HepG2 (cell line): ENCODE results near the gene SPTBN4. TPM values are rescaled to one million over a fixed set of nuclear protein-coding genes. Genes with fewer than 3 reads are reported as not detected.

ENCODE experiments used
- ATAC-seq: fragments of 200-7000 bp; cut with Tn5 transposase; 3 replicates; pipeline ENCODE4 v1.9.1; 2020; ENCODE audit warnings: mild to moderate bottlenecking, moderate library complexity
- BruUV-seq: library from RNA; stranded (reverse); fragments of 400-500 nt; replicated peaks from 2 replicates; lab custom pipeline; 2021; lab: Mats Ljungman, UMichigan
- CTCF ChIA-PET: fragments of 300-600 bp; formaldehyde crosslinking; extraction: SDS; loops from one replicate; lab custom pipeline; 2021; ENCODE audit warnings: low total read pairs, inconsistent platforms, low intra/inter-chr PET ratio; lab: Yijun Ruan, JAX
- POLR2A ChIA-PET: fragments of 350-600 bp; sonication (Branson Sonifier 250); formaldehyde crosslinking; loops from one replicate; lab custom pipeline; 2020; ENCODE audit warnings: antibody characterized with exemption, inconsistent platforms; lab: Yijun Ruan, JAX
- DNase-seq: peaks from one replicate; pipeline ENCODE4 v3.0.0-alpha.2; 2015; ENCODE audit warnings: low spot score
- FAIRE-seq: peaks from 3 replicates; lab custom pipeline; 2011; peaks lifted over from hg19 to GRCh38; lab: Jason Lieb, UNC
- H2AFZ ChIP-seq: one replicate; pipeline ENCODE4 v1.6.1; 2011; ENCODE audit warnings: low read length, inconsistent platforms
- H3K27ac ChIP-seq: fragments of 300-600 bp; 3 replicates; pipeline ENCODE4 v1.8.0; 2011; ENCODE audit warnings: mixed run types, mild to moderate bottlenecking, mixed read lengths, low read length, inconsistent platforms; ENCODE audit not compliant: insufficient read depth; ENCODE audit errors: extremely low read length
- H3K27me3 ChIP-seq, 2 experiments: fragments of 200-600 bp in 1 of 2; 2 replicates in 1 of 2; 3 replicates in 1 of 2; pipeline versions ENCODE4 v1.6.0 to v1.8.0; 2011; ENCODE audit warnings: low read length in 2 of 2, mild to moderate bottlenecking in 2 of 2, moderate library complexity in 2 of 2, inconsistent platforms in 1 of 2; ENCODE audit not compliant: insufficient read depth in 2 of 2, control insufficient read depth in 1 of 2
- H3K36me3 ChIP-seq, 2 experiments: fragments of 200-600 bp in 1 of 2; replicated peaks in 1 of 2; 2 replicates in 1 of 2; 3 replicates in 1 of 2; pipeline versions ENCODE4 v1.5.1 to v1.8.0; 2011; ENCODE audit warnings: low read length in 2 of 2, inconsistent platforms in 1 of 2; ENCODE audit not compliant: insufficient read depth in 2 of 2, control insufficient read depth in 1 of 2
- H3K4me1 ChIP-seq: 2 replicates; pipeline ENCODE4 v1.5.1; 2012; ENCODE audit warnings: low read length, inconsistent platforms; ENCODE audit not compliant: insufficient read depth
- H3K4me2 ChIP-seq: 2 replicates; pipeline ENCODE4 v1.6.0; 2011; ENCODE audit warnings: low read depth, low read length, inconsistent platforms
- H3K4me3 ChIP-seq, 3 experiments: fragments of 200-600 bp in 1 of 3; sonication (generic), shearing (Covaris generic) in 1 of 3; replicated peaks in 1 of 3; 2 replicates each; pipeline ENCODE4 v1.5.1; 2011 to 2016; ENCODE audit warnings: low read length in 3 of 3, inconsistent platforms in 2 of 3, low read depth in 2 of 3, mild to moderate bottlenecking in 2 of 3, control low read depth in 1 of 3, mixed read lengths in 1 of 3; ENCODE audit not compliant: insufficient read depth in 1 of 3
- H3K79me2 ChIP-seq: one replicate; pipeline ENCODE4 v1.6.1; 2011; ENCODE audit warnings: low read length, inconsistent platforms; ENCODE audit not compliant: insufficient read depth
- H3K9ac ChIP-seq: 2 replicates; pipeline ENCODE4 v1.6.0; 2011; ENCODE audit warnings: mild to moderate bottlenecking, low read depth, low read length, inconsistent platforms; ENCODE audit not compliant: insufficient read depth
- H3K9me3 ChIP-seq: 2 replicates; pipeline ENCODE4 v1.5.1; 2012; ENCODE audit warnings: mild to moderate bottlenecking, low read length
- H4K20me1 ChIP-seq: 2 replicates; pipeline ENCODE4 v1.6.0; 2011; ENCODE audit warnings: inconsistent platforms, mild to moderate bottlenecking, low read length, moderate library complexity; ENCODE audit not compliant: insufficient read depth
- KAT7 ChIP-seq: IDR thresholded peaks from 2 replicates; pipeline ENCODE4 v1.6.1; 2018; ENCODE audit warnings: borderline replicate concordance, missing compliant biosample characterization
- MAFK ChIP-seq, 2 experiments: IDR thresholded peaks in 1 of 2; conservative IDR thresholded peaks in 1 of 2; 2 replicates each; pipeline ENCODE4 v1.6.1; 2011; ENCODE audit warnings: improper control_type of control experiment in 2 of 2, low read length in 2 of 2
- NBN ChIP-seq: fragments of 450-650 bp; conservative IDR thresholded peaks from 2 replicates; pipeline ENCODE4 v1.6.1; 2017
- SP140L ChIP-seq: sonication (generic); formaldehyde crosslinking; IDR thresholded peaks from 2 replicates; pipeline ENCODE4 v1.4.0; 2020; ENCODE audit warnings: missing genetic modification reagents, borderline replicate concordance
- ZNF230 ChIP-seq: sonication (generic); formaldehyde crosslinking; IDR thresholded peaks from 2 replicates; pipeline ENCODE4 v1.4.0; 2020; ENCODE audit warnings: mild to moderate bottlenecking, missing genetic modification reagents
- ZNF484 ChIP-seq: sonication (generic); formaldehyde crosslinking; IDR thresholded peaks from 2 replicates; pipeline ENCODE4 v1.5.1; 2020; ENCODE audit warnings: mild to moderate bottlenecking, low read depth, missing genetic modification reagents, borderline replicate concordance
- ZNF839 ChIP-seq: sonication (generic); formaldehyde crosslinking; IDR thresholded peaks from 2 replicates; pipeline ENCODE4 v1.4.0; 2020; ENCODE audit warnings: missing genetic modification reagents, mild to moderate bottlenecking, borderline replicate concordance
- ZNF841 ChIP-seq: sonication (generic); formaldehyde crosslinking; IDR thresholded peaks from 2 replicates; pipeline ENCODE4 v1.8.1; 2023; ENCODE audit warnings: missing genetic modification reagents, borderline replicate concordance
- WGBS: methylation state at CpG from one replicate; pipeline ENCODE4 v1.1.6; 2017; ENCODE audit warnings: low lambda C conversion rate; 5-methylcytosine and 5-hydroxymethylcytosine counted together
- in situ Hi-C: cut with HindIII; loops from 2 replicates; pipeline ENCODE4 v1.10.0; 2017; ENCODE audit warnings: low pct_unique_long_range_greater_than_20kb; ENCODE audit not compliant: extremely low pct_ligation_motif_present
- intact Hi-C: fragments of 100-400 bp; cut with micrococcal nuclease; formaldehyde crosslinking; loops from one replicate; pipeline ENCODE4 v1.10.0; 2022; ENCODE audit not compliant: unreplicated experiment
- polyA plus RNA-seq, 8 experiments: library from polyadenylated mRNA; depleted of rRNA in 3 of 8; stranded (reverse) in 7 of 8; unstranded in 1 of 8; fragments of >200 nt; fragmentation: Illumina TruSeq in 4 of 8; extraction: Trizol in 4 of 8; gene quantifications; 2 replicates each; pipeline versions ENCODE4 v1.2.1 to v1.2.3, GENCODE V29; 2011 to 2016; ENCODE audit warnings: low read depth in 4 of 8, missing spikeins in 1 of 8, mixed read lengths in 1 of 8; ENCODE audit not compliant: insufficient read depth in 1 of 8
- total RNA-seq, 5 experiments: library from RNA; depleted of rRNA; stranded (reverse); fragments of >200 nt; fragmentation: Illumina TruSeq; extraction: Trizol; gene quantifications; 2 replicates each; pipeline ENCODE4 v1.2.3, GENCODE V29; 2016; ENCODE audit warnings: low read depth in 1 of 5
- TF ChIP-seq, protein P1 (sequence below): sonication (generic); formaldehyde crosslinking; IDR thresholded peaks from 2 replicates; pipeline ENCODE4 v1.4.0; 2020; ENCODE audit warnings: missing genetic modification reagents
- TF ChIP-seq, protein P2 (sequence below): sonication (generic); formaldehyde crosslinking; IDR thresholded peaks from 2 replicates; pipeline ENCODE4 v1.5.0; 2020; ENCODE audit warnings: mild to moderate bottlenecking, missing genetic modification reagents
- TF ChIP-seq, protein P3 (sequence below): sonication (generic); formaldehyde crosslinking; IDR thresholded peaks from 2 replicates; pipeline ENCODE4 v1.4.0; 2020; ENCODE audit warnings: missing genetic modification reagents, borderline replicate concordance

SPTBN4 gene
- total and polyA plus RNA-seq, 2 of the 13 experiments (the other 11 are each of a cell fraction or from before 2014, with no cell fraction given): 0.11 TPM

DNA sequence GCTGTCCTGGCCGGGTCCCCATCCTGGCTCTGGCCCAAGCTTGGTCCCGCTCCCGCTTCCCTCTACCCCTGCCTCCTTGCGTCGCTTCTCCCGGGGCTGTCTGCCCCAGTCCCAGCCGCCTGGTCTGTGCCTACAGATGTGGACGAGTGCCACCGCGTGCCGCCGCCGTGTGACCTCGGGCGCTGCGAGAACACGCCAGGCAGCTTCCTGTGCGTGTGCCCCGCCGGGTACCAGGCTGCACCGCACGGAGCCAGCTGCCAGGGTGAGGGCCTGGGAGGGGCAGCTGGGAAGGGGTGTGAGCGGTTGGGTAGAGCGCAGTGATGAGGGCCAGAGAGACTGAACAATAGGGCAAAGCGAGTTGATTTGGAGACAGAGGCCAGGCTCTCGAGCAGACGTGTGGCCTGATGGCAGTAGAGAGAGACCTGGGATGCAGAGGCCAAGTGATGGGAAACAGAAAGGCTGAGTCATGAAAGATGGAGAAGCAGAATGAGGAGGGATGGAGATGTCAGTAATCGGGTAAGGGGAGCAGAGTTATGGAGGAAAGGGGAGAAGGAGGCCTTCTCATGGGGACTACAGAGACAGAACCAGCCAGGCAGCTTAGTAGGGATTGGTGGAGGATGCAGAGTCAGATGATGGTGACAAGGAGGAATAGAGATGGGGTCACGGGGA lies 143.7 kb downstream of the SPTBN4 start (continued):
- TF ChIP-seq MAFK (conservative IDR thresholded peaks at IDR 0.05 in 1 of 2, IDR thresholded peaks at IDR 0.05 in 1 of 2; ENCODE audit: low read length in 2 of 2): peak in 1 of 2 experiments; percentile 21; a peak in 1 of 4 replicates

DNA sequence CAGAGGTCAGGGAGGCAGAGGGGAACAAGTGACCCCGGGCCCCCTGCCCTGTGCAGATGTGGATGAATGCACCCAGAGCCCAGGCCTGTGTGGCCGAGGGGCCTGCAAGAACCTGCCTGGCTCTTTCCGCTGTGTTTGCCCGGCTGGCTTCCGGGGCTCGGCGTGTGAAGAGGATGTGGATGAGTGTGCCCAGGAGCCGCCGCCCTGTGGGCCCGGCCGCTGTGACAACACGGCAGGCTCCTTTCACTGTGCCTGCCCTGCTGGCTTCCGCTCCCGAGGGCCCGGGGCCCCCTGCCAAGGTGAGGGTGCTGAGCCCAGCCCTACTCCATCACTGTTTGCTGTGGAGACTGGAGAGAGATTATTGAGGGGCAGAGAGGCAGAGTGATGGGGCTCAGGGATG lies 144.3 kb downstream of the SPTBN4 start:
- WGBS: 31% methylated on average over 8 of the region's 15 CpGs
- Histone ChIP-seq H3K27ac (no peak overlapping the region), H4K20me1 (no peaks in the 10 kb centered on the region), H3K4me3 (no peak overlapping the region), H3K79me2 (no peaks in the 10 kb centered on the region), H3K4me2 (no peak overlapping the region), H3K4me1 (peaks cover 58% of the 10 kb centered on the region), H3K36me3 (no peaks in the 10 kb centered on the region), H2AFZ (no peak overlapping the region), H3K9me3 (no peaks in the 10 kb centered on the region), H3K9ac (no peak overlapping the region), H3K27me3 (peaks cover 2 to 78% of the 10 kb centered on the region in 2 experiments)
- no TSS peak for BruUV-seq
- intact Hi-C loops: no loop called here
- in situ Hi-C loops: no loop called here
- FAIRE-seq (no peak), ATAC-seq (no peak), DNase-seq (no peak)
- ChIA-PET POLR2A (no interaction called here), CTCF (no interaction called here)
- TF ChIP-seq ZNF230 (CRISPR knock-in tag): no peak
- no peak for TF ChIP-seq ZNF841 (CRISPR knock-in tag)
- TF ChIP-seq, protein P1, sequence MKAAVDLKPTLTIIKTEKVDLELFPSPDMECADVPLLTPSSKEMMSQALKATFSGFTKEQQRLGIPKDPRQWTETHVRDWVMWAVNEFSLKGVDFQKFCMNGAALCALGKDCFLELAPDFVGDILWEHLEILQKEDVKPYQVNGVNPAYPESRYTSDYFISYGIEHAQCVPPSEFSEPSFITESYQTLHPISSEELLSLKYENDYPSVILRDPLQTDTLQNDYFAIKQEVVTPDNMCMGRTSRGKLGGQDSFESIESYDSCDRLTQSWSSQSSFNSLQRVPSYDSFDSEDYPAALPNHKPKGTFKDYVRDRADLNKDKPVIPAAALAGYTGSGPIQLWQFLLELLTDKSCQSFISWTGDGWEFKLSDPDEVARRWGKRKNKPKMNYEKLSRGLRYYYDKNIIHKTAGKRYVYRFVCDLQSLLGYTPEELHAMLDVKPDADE: no peak
- TF ChIP-seq, protein P2, sequence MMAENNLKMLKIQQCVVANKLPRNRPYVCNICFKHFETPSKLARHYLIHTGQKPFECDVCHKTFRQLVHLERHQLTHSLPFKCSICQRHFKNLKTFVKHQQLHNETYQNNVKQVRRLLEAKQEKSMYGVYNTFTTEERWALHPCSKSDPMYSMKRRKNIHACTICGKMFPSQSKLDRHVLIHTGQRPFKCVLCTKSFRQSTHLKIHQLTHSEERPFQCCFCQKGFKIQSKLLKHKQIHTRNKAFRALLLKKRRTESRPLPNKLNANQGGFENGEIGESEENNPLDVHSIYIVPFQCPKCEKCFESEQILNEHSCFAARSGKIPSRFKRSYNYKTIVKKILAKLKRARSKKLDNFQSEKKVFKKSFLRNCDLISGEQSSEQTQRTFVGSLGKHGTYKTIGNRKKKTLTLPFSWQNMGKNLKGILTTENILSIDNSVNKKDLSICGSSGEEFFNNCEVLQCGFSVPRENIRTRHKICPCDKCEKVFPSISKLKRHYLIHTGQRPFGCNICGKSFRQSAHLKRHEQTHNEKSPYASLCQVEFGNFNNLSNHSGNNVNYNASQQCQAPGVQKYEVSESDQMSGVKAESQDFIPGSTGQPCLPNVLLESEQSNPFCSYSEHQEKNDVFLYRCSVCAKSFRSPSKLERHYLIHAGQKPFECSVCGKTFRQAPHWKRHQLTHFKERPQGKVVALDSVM (CRISPR knock-in tag): no peak
- no peak for TF ChIP-seq NBN
- no peak for TF ChIP-seq ZNF839 (CRISPR knock-in tag)
- TF ChIP-seq, protein P3, sequence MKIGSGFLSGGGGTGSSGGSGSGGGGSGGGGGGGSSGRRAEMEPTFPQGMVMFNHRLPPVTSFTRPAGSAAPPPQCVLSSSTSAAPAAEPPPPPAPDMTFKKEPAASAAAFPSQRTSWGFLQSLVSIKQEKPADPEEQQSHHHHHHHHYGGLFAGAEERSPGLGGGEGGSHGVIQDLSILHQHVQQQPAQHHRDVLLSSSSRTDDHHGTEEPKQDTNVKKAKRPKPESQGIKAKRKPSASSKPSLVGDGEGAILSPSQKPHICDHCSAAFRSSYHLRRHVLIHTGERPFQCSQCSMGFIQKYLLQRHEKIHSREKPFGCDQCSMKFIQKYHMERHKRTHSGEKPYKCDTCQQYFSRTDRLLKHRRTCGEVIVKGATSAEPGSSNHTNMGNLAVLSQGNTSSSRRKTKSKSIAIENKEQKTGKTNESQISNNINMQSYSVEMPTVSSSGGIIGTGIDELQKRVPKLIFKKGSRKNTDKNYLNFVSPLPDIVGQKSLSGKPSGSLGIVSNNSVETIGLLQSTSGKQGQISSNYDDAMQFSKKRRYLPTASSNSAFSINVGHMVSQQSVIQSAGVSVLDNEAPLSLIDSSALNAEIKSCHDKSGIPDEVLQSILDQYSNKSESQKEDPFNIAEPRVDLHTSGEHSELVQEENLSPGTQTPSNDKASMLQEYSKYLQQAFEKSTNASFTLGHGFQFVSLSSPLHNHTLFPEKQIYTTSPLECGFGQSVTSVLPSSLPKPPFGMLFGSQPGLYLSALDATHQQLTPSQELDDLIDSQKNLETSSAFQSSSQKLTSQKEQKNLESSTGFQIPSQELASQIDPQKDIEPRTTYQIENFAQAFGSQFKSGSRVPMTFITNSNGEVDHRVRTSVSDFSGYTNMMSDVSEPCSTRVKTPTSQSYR (CRISPR knock-in tag): no peak
- TF ChIP-seq KAT7: no peak
- no peak for TF ChIP-seq SP140L (CRISPR knock-in tag)
- TF ChIP-seq ZNF484 (CRISPR knock-in tag): no peak
